PFSK-1 (cell line): ENCODE measurements around the gene ALDH1A3.

Experiments used
- FOXP2 ChIP-seq: optimal IDR thresholded peaks from 2 replicates; pipeline ENCODE3; 2011; ENCODE audit warnings: borderline replicate concordance, control low read depth, inconsistent platforms; ENCODE audit not compliant: insufficient read depth; ENCODE audit errors: extremely low read length, extremely low read depth
- POLR2AphosphoS5 ChIP-seq: IDR thresholded peaks from 2 replicates; pipeline ENCODE4 v1.6.1; 2012; ENCODE audit warnings: low read depth, mild to moderate bottlenecking, control low read depth, low read length, moderate library complexity
- SIN3A ChIP-seq: IDR thresholded peaks from 2 replicates; pipeline ENCODE4 v1.6.1; 2012; ENCODE audit warnings: mild to moderate bottlenecking, low read length, moderate library complexity, borderline replicate concordance; ENCODE audit not compliant: insufficient read depth
- TAF1 ChIP-seq: IDR thresholded peaks from 2 replicates; pipeline ENCODE4 v1.6.1; 2012; ENCODE audit warnings: low read length, control low read depth, borderline replicate concordance; ENCODE audit not compliant: insufficient read depth
- TF ChIP-seq, protein P1 (sequence below), 2 experiments: IDR thresholded peaks; 2 replicates each; pipeline versions ENCODE4 v1.6.1 to v1.8.0; 2011 to 2012; ENCODE audit warnings: low read depth in 2 of 2, low read length in 2 of 2, control low read depth in 1 of 2, inconsistent platforms in 1 of 2, mild to moderate bottlenecking in 1 of 2, moderate library complexity in 1 of 2; ENCODE audit not compliant: insufficient read depth in 1 of 2

ALDH1A3 gene

DNA sequence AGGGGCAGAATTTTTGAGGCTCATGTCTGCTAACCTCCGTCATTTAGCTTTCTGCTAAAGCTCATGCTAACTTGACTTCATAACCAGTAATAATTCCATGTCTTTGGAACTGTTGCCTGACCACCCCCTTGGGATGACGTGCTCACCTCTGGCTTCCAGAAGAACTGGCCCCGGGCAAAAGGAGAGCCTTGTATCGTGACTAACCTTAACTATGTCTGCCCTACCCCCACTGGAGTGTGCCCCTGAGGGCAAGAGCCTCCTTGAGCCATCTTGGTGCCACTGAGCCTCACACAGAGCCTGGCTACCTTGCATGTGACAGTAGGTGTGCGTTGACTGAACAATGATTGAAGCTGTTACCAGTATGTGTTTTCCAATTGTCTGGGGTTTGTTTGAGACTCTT is 44.3 kb downstream of the ALDH1A3 start:
- TF ChIP-seq FOXP2, result no peak

DNA sequence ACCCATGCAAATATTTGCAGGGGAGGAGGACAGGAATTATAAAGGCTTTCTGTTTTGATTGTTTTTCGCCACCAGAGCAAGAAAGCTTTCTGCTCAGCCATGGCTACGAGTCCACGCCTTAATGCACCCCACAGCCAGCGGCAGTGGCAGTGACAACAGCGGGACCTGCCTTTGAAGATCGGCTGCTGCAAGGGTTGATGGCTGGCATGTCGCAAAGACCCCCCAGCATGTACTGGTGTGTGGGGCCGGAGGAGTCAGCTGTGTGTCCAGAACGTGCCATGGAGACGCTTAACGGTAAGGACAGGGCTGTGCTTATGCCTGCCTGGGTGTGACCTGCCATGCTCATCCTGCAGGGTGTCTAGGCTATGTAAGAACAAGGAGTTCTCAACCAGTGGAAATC is 44.8 kb downstream of the ALDH1A3 start:
- no peak for TF ChIP-seq FOXP2
- TF ChIP-seq TAF1, result no peak
- TF ChIP-seq POLR2AphosphoS5, result no peak
- TF ChIP-seq, protein P1, sequence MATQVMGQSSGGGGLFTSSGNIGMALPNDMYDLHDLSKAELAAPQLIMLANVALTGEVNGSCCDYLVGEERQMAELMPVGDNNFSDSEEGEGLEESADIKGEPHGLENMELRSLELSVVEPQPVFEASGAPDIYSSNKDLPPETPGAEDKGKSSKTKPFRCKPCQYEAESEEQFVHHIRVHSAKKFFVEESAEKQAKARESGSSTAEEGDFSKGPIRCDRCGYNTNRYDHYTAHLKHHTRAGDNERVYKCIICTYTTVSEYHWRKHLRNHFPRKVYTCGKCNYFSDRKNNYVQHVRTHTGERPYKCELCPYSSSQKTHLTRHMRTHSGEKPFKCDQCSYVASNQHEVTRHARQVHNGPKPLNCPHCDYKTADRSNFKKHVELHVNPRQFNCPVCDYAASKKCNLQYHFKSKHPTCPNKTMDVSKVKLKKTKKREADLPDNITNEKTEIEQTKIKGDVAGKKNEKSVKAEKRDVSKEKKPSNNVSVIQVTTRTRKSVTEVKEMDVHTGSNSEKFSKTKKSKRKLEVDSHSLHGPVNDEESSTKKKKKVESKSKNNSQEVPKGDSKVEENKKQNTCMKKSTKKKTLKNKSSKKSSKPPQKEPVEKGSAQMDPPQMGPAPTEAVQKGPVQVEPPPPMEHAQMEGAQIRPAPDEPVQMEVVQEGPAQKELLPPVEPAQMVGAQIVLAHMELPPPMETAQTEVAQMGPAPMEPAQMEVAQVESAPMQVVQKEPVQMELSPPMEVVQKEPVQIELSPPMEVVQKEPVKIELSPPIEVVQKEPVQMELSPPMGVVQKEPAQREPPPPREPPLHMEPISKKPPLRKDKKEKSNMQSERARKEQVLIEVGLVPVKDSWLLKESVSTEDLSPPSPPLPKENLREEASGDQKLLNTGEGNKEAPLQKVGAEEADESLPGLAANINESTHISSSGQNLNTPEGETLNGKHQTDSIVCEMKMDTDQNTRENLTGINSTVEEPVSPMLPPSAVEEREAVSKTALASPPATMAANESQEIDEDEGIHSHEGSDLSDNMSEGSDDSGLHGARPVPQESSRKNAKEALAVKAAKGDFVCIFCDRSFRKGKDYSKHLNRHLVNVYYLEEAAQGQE (IDR thresholded peaks at IDR 0.05; ENCODE audit: insufficient read depth in 1 of 2, low read depth in 2 of 2, low read length in 2 of 2), result no peak
- no peak for TF ChIP-seq SIN3A

DNA sequence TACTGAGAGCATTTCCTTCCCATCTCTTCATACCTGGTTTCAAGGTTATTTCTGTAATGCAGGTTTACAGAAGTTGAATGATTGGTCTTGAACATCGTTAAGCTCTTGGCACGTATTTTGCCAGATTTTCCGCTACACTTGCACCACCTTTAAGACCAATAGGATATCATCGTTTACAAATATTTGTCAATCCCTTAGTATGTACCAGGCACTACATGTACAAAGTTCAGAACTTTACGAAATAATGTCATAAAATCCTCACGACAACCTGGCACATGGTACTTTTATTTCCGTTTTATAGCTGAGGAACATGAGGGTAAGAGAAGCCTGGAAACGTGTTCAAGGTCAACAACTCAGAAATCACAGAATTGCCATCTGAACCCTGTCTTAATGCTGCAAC is 45.8 kb downstream of the ALDH1A3 start:
- TF ChIP-seq SIN3A (no peak), FOXP2 (no peak), POLR2AphosphoS5 (no peak), TAF1 (no peak)
- TF ChIP-seq, protein P1 (IDR thresholded peaks at IDR 0.05; ENCODE audit: insufficient read depth in 1 of 2, low read depth in 2 of 2, low read length in 2 of 2), result no peak

DNA sequence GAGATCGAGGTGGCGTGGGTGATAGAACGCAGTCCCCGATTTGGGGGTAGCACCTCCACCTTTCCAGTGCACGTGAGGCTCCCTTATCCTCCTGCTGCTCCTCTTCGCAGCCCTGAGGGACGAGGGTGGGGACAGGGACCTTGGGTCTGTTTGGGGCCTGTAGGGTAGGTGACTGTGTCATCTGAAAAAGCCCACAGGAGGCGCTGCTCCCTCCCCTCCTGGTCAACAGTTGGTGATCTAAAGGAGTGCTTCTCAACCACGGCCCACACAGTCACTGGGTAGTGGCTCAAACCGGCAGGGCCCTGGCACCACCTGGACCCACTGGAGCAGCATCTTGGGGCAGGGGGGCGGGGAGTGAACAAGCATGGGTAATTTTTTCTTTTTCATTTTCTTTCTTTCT is 46.6 kb downstream of the ALDH1A3 start:
- no peak for TF ChIP-seq POLR2AphosphoS5
- no peak for TF ChIP-seq SIN3A
- TF ChIP-seq, protein P1 (IDR thresholded peaks at IDR 0.05; ENCODE audit: insufficient read depth in 1 of 2, low read depth in 2 of 2, low read length in 2 of 2), result no peak
- TF ChIP-seq FOXP2, result no peak
- TF ChIP-seq TAF1, result no peak

DNA sequence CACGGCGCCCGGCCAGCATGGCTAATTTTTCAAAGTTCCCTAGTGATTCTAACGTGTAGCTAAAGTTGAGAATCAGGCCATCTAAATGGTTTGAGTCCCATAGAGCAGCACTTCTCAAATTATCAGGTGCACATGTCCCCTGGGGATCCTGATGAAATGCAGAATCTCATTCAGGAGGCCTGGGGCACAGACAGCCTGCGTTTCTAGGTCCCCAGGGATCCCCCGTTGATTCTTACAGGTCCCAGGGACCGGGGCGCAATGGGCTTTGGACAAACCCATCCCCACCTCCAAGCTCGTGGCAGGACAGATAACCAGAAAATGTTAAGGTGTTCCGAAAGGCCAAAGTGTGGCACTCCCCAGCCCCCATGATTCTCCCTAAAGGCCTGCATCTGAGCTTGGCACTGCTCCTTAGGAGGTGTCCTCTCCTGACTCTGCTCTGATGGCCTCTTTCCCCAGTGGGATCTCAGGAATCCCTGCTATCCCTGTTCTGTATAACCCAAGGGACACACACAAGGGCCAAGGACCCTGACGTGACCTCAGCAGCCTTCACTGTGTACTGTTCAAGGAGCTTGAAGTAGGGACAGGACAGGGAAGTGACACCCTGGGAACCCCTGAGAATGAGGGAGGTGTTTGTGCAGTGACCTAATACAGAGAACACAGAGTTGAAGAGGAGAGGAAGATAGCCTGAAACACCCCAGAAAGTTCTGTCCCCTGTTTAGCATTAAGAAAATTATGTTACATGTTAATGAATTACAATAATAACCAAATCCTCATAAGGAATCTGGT is 47.5 kb downstream of the ALDH1A3 start:
- TF ChIP-seq, protein P1 (IDR thresholded peaks at IDR 0.05; ENCODE audit: insufficient read depth in 1 of 2, low read depth in 2 of 2, low read length in 2 of 2), result no peak
- no peak for TF ChIP-seq FOXP2
- TF ChIP-seq SIN3A, result no peak
- TF ChIP-seq POLR2AphosphoS5, result no peak
- TF ChIP-seq TAF1, result no peak
